ENCODE data around the gene PLCB1.

DNA sequence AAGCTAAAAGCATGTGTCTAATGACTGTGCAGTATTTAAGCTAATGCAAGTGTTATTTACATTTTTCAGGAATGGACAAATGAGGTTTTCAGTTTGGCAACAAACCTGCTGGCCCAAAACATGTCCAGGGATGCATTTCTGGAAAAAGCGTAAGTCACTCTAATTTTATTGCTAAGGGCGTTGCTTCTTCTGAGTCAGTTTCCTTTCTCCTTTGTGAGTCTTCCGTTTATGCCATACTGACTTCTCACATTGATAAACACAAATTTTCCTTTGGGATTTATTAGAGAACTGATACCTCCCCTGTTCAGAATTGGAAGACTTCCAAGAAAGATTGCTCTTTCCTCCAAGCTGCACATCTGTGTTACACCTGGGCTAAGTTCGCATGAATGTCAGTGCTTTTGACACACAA, 514.0 kb downstream of the PLCB1 start:
- TF ChIP-seq, protein P1, sequence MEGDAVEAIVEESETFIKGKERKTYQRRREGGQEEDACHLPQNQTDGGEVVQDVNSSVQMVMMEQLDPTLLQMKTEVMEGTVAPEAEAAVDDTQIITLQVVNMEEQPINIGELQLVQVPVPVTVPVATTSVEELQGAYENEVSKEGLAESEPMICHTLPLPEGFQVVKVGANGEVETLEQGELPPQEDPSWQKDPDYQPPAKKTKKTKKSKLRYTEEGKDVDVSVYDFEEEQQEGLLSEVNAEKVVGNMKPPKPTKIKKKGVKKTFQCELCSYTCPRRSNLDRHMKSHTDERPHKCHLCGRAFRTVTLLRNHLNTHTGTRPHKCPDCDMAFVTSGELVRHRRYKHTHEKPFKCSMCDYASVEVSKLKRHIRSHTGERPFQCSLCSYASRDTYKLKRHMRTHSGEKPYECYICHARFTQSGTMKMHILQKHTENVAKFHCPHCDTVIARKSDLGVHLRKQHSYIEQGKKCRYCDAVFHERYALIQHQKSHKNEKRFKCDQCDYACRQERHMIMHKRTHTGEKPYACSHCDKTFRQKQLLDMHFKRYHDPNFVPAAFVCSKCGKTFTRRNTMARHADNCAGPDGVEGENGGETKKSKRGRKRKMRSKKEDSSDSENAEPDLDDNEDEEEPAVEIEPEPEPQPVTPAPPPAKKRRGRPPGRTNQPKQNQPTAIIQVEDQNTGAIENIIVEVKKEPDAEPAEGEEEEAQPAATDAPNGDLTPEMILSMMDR (conservative IDR thresholded peaks at IDR 0.05) = no peak
- TF ChIP-seq ZFX (IDR thresholded peaks at IDR 0.05) = no peak
